Frontal cortex (tissue), 4 donors: ENCODE results near the gene FAM20C. TPM values are rescaled to one million over a fixed set of nuclear protein-coding genes. Genes with fewer than 3 reads are reported as not detected.

Source experiments
- DNase-seq, 2 donors: peaks; one replicate each; pipeline ENCODE4 v3.0.0; 2012; ENCODE audit warnings: low spot score in 2 of 2
- FAIRE-seq: peaks from 2 replicates; lab custom pipeline; 2012; peaks lifted over from hg19 to GRCh38; lab: Jason Lieb, UNC
- total RNA-seq: library from RNA; depleted of rRNA; stranded (reverse); fragments of >200 nt; gene quantifications from one replicate; pipeline ENCODE4 v1.2.3, GENCODE V29; 2014
- donor health status: control.
- donor health status: control.
- donor health status: control.

The FAM20C gene
- total RNA-seq, 1 donor from 2014 or later, result 19.6 TPM

- FAIRE-seq, result no peak
Measured at GRCh38 chr7:187227-187927, 5.0 kb upstream of the FAM20C start.

GRCh38 chr7:188174-188573 lies 4.2 kb upstream of the FAM20C start:
- FAIRE-seq (no peak), DNase-seq (no peak)

More at GRCh38 chr7:187227-187927, 5.0 kb upstream of the FAM20C start:
- DNase-seq, result no peak

GRCh38 chr7:188727-189500 lies 3.5 kb upstream of the FAM20C start:
- FAIRE-seq (no peak), DNase-seq (no peak)

- no peak for FAIRE-seq
Measured at GRCh38 chr7:189719-190118, 2.7 kb upstream of the FAM20C start.

GRCh38 chr7:190196-190595 lies 2.2 kb upstream of the FAM20C start:
- no peak for DNase-seq
- no peak for FAIRE-seq

More at GRCh38 chr7:189719-190118, 2.7 kb upstream of the FAM20C start:
- no peak for DNase-seq

- no peak for FAIRE-seq
- peak; percentile 61 to 71 for DNase-seq
Measured at GRCh38 chr7:191105-191980, 1.0 kb upstream of the FAM20C start.

GRCh38 chr7:192701-193480 lies 520 bp downstream of the FAM20C start:
- DNase-seq (peak; percentile 55 to 73), FAIRE-seq (no peak)

- no peak for DNase-seq
- FAIRE-seq, result no peak
Measured at GRCh38 chr7:193481-194251, 1.3 kb downstream of the FAM20C start.

GRCh38 chr7:194252-195009 lies 2.1 kb downstream of the FAM20C start:
- DNase-seq, result no peak
- FAIRE-seq, result no peak

- FAIRE-seq (no peak), DNase-seq (no peak)
Measured at GRCh38 chr7:195010-195829, 2.8 kb downstream of the FAM20C start.

- DNase-seq (no peak), FAIRE-seq (no peak)
Measured at GRCh38 chr7:195830-196128, 3.4 kb downstream of the FAM20C start.

GRCh38 chr7:196283-196682 lies 3.9 kb downstream of the FAM20C start:
- DNase-seq (no peak), FAIRE-seq (no peak)

GRCh38 chr7:196778-197321 lies 4.5 kb downstream of the FAM20C start:
- DNase-seq (no peak), FAIRE-seq (no peak)

- no peak for FAIRE-seq
- DNase-seq, result no peak
Measured at GRCh38 chr7:197413-198335, 5.3 kb downstream of the FAM20C start.

GRCh38 chr7:199483-200249 lies 7.3 kb downstream of the FAM20C start:
- DNase-seq (no peak), FAIRE-seq (no peak)
